MM.1S (cell line): ENCODE data around the gene PRSS23.

ENCODE experiments used
- EZH2 ChIP-seq: fragments of 300-600 bp; sonication (generic); optimal IDR thresholded peaks from 2 replicates; pipeline ENCODE3; 2017; ENCODE audit warnings: low read depth, mild to moderate bottlenecking, antibody characterized with exemption, low read length, mixed read lengths
- TF ChIP-seq, protein P1 (sequence below): fragments of 300-600 bp; sonication (generic); IDR thresholded peaks from 2 replicates; pipeline ENCODE4 v1.5.1; 2016; ENCODE audit warnings: antibody characterized with exemption, low read length, mixed read lengths

DNA sequence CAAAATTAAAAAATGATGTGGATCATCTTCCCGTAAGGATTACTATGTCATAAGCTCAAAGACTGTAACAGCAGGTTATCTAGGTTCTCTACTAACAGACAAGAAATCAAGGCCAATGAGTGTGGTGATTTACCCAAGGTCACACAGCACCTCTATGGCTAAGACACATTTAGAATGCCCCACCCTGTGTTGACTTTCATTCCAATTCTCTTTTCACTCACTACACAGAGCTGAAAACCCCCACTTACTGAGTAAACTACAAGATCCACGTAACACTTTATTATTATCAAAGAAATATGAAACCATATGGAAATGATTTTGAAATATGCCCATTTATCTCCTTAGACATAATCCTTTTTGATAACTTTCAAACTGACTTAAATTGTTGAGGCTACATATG is 4.8 kb upstream of the PRSS23 start:
- TF ChIP-seq, protein P1, sequence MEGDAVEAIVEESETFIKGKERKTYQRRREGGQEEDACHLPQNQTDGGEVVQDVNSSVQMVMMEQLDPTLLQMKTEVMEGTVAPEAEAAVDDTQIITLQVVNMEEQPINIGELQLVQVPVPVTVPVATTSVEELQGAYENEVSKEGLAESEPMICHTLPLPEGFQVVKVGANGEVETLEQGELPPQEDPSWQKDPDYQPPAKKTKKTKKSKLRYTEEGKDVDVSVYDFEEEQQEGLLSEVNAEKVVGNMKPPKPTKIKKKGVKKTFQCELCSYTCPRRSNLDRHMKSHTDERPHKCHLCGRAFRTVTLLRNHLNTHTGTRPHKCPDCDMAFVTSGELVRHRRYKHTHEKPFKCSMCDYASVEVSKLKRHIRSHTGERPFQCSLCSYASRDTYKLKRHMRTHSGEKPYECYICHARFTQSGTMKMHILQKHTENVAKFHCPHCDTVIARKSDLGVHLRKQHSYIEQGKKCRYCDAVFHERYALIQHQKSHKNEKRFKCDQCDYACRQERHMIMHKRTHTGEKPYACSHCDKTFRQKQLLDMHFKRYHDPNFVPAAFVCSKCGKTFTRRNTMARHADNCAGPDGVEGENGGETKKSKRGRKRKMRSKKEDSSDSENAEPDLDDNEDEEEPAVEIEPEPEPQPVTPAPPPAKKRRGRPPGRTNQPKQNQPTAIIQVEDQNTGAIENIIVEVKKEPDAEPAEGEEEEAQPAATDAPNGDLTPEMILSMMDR = no peak
- TF ChIP-seq EZH2 = no peak
